Upper lobe of left lung (tissue), 4 donors: ENCODE results near the gene NOTCH4.

ENCODE experiments used
- CTCF ChIP-seq, 6 experiments: fragments of 450-650 bp in 4 of 6; fragments of 200-600 bp in 2 of 6; sonication (generic) in 2 of 6; IDR thresholded peaks; one replicate each; pipeline ENCODE4 v1.5.1; 2016 to 2019; ENCODE audit warnings: antibody characterized with exemption in 6 of 6
- POLR2AphosphoS5 ChIP-seq, 2 donors: sonication (generic); formaldehyde crosslinking; IDR thresholded peaks; one replicate each; pipeline ENCODE4 v1.5.1; 2017; ENCODE audit warnings: antibody characterized with exemption in 2 of 2

GRCh38 chr6:32171234-32171633 lies 52.6 kb downstream of the NOTCH4 start:
- TF ChIP-seq POLR2AphosphoS5 (IDR thresholded peaks at IDR 0.05) (no peak), CTCF (IDR thresholded peaks at IDR 0.05) (no peak)
